Lung (tissue), 12 donors: ENCODE results near the gene MLIP. TPM values are rescaled to one million over a fixed set of nuclear protein-coding genes. Genes with fewer than 3 reads are reported as not detected.
A peak's percentile ranks its signal among the peaks of the same experiment; 100 is the strongest.

Experiments
- ATAC-seq: fragments of 200-7000 bp; cut with Tn5 transposase; one replicate; pipeline ENCODE4 v1.9.1; 2020; ENCODE audit warnings: moderate number of reproducible peaks; ENCODE audit not compliant: insufficient read depth, low FRiP score
- DNase-seq, 3 donors: peaks; one replicate each; pipeline ENCODE4 v3.0.0-alpha.2; 2013 to 2017
- H3K27ac ChIP-seq, 2 donors: one replicate each; pipeline ENCODE4 v1.5.1; 2013; ENCODE audit warnings: mild to moderate bottlenecking in 2 of 2, moderate library complexity in 2 of 2, control low read depth in 1 of 2, inconsistent platforms in 1 of 2, low read depth in 1 of 2, low read length in 1 of 2
- H3K27me3 ChIP-seq, 3 donors: one replicate each; pipeline ENCODE4 v1.5.1; 2013; ENCODE audit warnings: low read length in 2 of 3; ENCODE audit not compliant: control insufficient read depth in 3 of 3, insufficient read depth in 3 of 3
- H3K36me3 ChIP-seq, 4 donors: one replicate each; pipeline ENCODE4 v1.5.1; 2013; ENCODE audit warnings: low read length in 4 of 4, mild to moderate bottlenecking in 1 of 4, moderate library complexity in 1 of 4; ENCODE audit not compliant: control insufficient read depth in 4 of 4, insufficient read depth in 4 of 4
- H3K4me1 ChIP-seq, 5 donors: one replicate each; pipeline ENCODE4 v1.5.1; 2013; ENCODE audit warnings: low read length in 5 of 5, mild to moderate bottlenecking in 2 of 5, moderate library complexity in 1 of 5; ENCODE audit not compliant: control insufficient read depth in 5 of 5, insufficient read depth in 5 of 5
- H3K4me3 ChIP-seq: one replicate; pipeline ENCODE4 v1.5.1; 2013; ENCODE audit warnings: mild to moderate bottlenecking, control low read depth, moderate library complexity
- H3K9ac ChIP-seq, 2 donors: one replicate each; pipeline ENCODE4 v1.5.1; 2013; ENCODE audit warnings: low read length in 2 of 2, control low read depth in 1 of 2; ENCODE audit not compliant: insufficient read depth in 1 of 2
- H3K9me3 ChIP-seq, 4 donors: one replicate each; pipeline ENCODE4 v1.5.1; 2013; ENCODE audit warnings: low read length in 3 of 4, mild to moderate bottlenecking in 1 of 4, moderate library complexity in 1 of 4; ENCODE audit not compliant: control insufficient read depth in 4 of 4, insufficient read depth in 3 of 4
- CTCF ChIP-seq: IDR thresholded peaks from 2 replicates; pipeline ENCODE4 v1.5.1; 2012; ENCODE audit warnings: mild to moderate bottlenecking; ENCODE audit errors: control extremely low read depth, extremely low read depth
- WGBS, 2 donors: extraction: QIAGEN DNeasy Blood & Tissue Kit; methylation state at CpG; one replicate each; pipeline ENCODE4 v1.1.7; 2013; 5-methylcytosine and 5-hydroxymethylcytosine counted together
- polyA plus RNA-seq, 2 donors: library from polyadenylated mRNA; stranded (reverse); fragments of 200-250 nt; gene quantifications; one replicate each; pipeline ENCODE4 v1.2.1, GENCODE V29; 2013
- total RNA-seq, 2 donors: library from RNA; depleted of rRNA in 1 of 2; stranded (reverse); fragments of >200 nt in 1 of 2; gene quantifications; one replicate each; pipeline ENCODE4 v1.2.1, GENCODE V29; 2014 to 2021
- donor health status: control.
- donor health status: control.
- donor health status: Bipolar disorder and iron deficiency.
- donor health status: healthy.
- donor health status: DM: yes; HTN: yes; CAD: no.

The MLIP gene
- total and polyA plus RNA-seq, 4 donors: 0.16 to 1.3 (median 0.35) TPM

- ATAC-seq (no peak), DNase-seq (no peak)
- Histone ChIP-seq H3K4me3 (no peak overlapping the region), H3K36me3 (peaks cover 0 to 3% (median 0%) of the 10 kb centered on the region in 4 donors), H3K9me3 (no peaks in the 10 kb centered on the region), H3K27ac (peak overlapping the region in 1 of 2 donors; percentile 43), H3K9ac (no peak overlapping the region), H3K4me1 (peaks cover 0 to 28% (median 0%) of the 10 kb centered on the region in 5 donors), H3K27me3 (no peaks in the 10 kb centered on the region)
- TF ChIP-seq CTCF: no peak
- WGBS, 2 donors: 30 to 58% methylated on average over 2 of the region's 2 CpGs
Observed at GRCh38 chr6:54085047-54085446, 26.2 kb upstream of the MLIP start.

GRCh38 chr6:54085541-54085940 is 25.7 kb upstream of the MLIP start:
- peak overlapping the region in 1 of 2 donors; percentile 43 for H3K27ac ChIP-seq
- no peak for TF ChIP-seq CTCF
- H3K27me3 ChIP-seq: no peaks in the 10 kb centered on the region
- peaks cover 0 to 3% (median 0%) of the 10 kb centered on the region in 4 donors for H3K36me3 ChIP-seq
- H3K9me3 ChIP-seq: no peaks in the 10 kb centered on the region
- H3K4me3 ChIP-seq: no peak overlapping the region
- H3K9ac ChIP-seq: no peak overlapping the region
- H3K4me1 ChIP-seq: peaks cover 0 to 28% (median 0%) of the 10 kb centered on the region in 5 donors
- DNase-seq (peak; percentile 42 to 66 (median 51)), ATAC-seq (no peak)
- WGBS, 2 donors: 38 to 55% methylated on average over 2 of the region's 2 CpGs

GRCh38 chr6:54086439-54086838 is 24.8 kb upstream of the MLIP start:
- DNase-seq: no peak
- no peak for TF ChIP-seq CTCF

GRCh38 chr6:54087721-54088120 is 23.5 kb upstream of the MLIP start:
- peaks cover 0 to 31% (median 0%) of the 10 kb centered on the region in 5 donors for H3K4me1 ChIP-seq
- no peak for ATAC-seq
- no peak overlapping the region for H3K9ac ChIP-seq
- no peak overlapping the region for H3K4me3 ChIP-seq
- no peak for TF ChIP-seq CTCF
- no peak overlapping the region for H3K27ac ChIP-seq
- no peaks in the 10 kb centered on the region for H3K27me3 ChIP-seq
- 65% methylated on average over 2 of the region's 2 CpGs for WGBS, 2 donors
- no peaks in the 10 kb centered on the region for H3K9me3 ChIP-seq
- no peak for DNase-seq
- no peaks in the 10 kb centered on the region for H3K36me3 ChIP-seq

More at GRCh38 chr6:54086439-54086838, 24.8 kb upstream of the MLIP start:
- Histone ChIP-seq H3K36me3 (no peaks in the 10 kb centered on the region), H3K9me3 (no peaks in the 10 kb centered on the region), H3K27ac (peak overlapping the region in 1 of 2 donors; percentile 43), H3K27me3 (no peaks in the 10 kb centered on the region), H3K9ac (no peak overlapping the region), H3K4me3 (no peak overlapping the region), H3K4me1 (peaks cover 0 to 31% (median 0%) of the 10 kb centered on the region in 5 donors)
- no peak for ATAC-seq
- 71 to 72% methylated on average over 1 of the region's 1 CpG for WGBS, 2 donors
